Body of pancreas (tissue), 4 donors: Measurements from ENCODE around the gene RGS16. TPM values are rescaled to one million over a fixed set of nuclear protein-coding genes. Genes with fewer than 3 reads are reported as not detected.

Experiments used
- ATAC-seq: fragments of 150-250 bp; one replicate; pipeline ENCODE4 v1.9.1; 2016
- DNase-seq, 4 donors: peaks; one replicate each; pipeline ENCODE4 v3.0.0-alpha.2; 2019
- H3K27ac ChIP-seq, 4 donors: fragments of 200-600 bp; sonication (generic); 1 replicate in 3 of 4; 2 replicates in 1 of 4; pipeline versions ENCODE4 v1.5.1 to v1.6.1; 2016 to 2019; ENCODE audit warnings: mild to moderate bottlenecking in 1 of 4, mixed read lengths in 1 of 4, moderate library complexity in 1 of 4
- H3K27me3 ChIP-seq, 2 donors: fragments of 200-600 bp; sonication (generic); one replicate each; pipeline ENCODE4 v1.6.0; 2016; ENCODE audit warnings: mild to moderate bottlenecking in 1 of 2
- H3K36me3 ChIP-seq, 2 donors: fragments of 200-600 bp; sonication (generic); replicated peaks in 1 of 2; 2 replicates each; pipeline ENCODE4 v1.5.1; 2016; ENCODE audit warnings: low read depth in 2 of 2; ENCODE audit not compliant: insufficient read depth in 1 of 2
- H3K4me1 ChIP-seq: fragments of 200-600 bp; sonication (generic); one replicate; pipeline ENCODE4 v1.6.0; 2016
- H3K4me3 ChIP-seq, 2 donors: fragments of 200-600 bp; sonication (generic); 1 replicate in 1 of 2; 2 replicates in 1 of 2; pipeline ENCODE4 v1.5.1; 2016 to 2019
- H3K9me3 ChIP-seq, 3 donors: fragments of 200-600 bp; sonication (generic); 1 replicate in 2 of 3; 2 replicates in 1 of 3; pipeline ENCODE4 v1.5.1; 2016
- CTCF ChIP-seq, 7 experiments: fragments of 450-650 bp in 4 of 7; fragments of 200-600 bp in 3 of 7; sonication (generic) in 3 of 7; IDR thresholded peaks; one replicate each; pipeline ENCODE4 v1.5.1; 2016 to 2019; ENCODE audit warnings: antibody characterized with exemption in 7 of 7
- POLR2A ChIP-seq, 3 donors: fragments of 450-650 bp; IDR thresholded peaks; one replicate each; pipeline ENCODE4 v1.6.1; 2016; ENCODE audit warnings: antibody characterized with exemption in 3 of 3, mild to moderate bottlenecking in 2 of 3
- WGBS, 2 donors: methylation state at CpG; one replicate each; pipeline ENCODE4 v1.1.5; 2017; 5-methylcytosine and 5-hydroxymethylcytosine counted together
- intact Hi-C: fragments of 100-400 bp; cut with DNase I; formaldehyde crosslinking; loops from one replicate; pipeline ENCODE4 v1.15.1; 2023
- total RNA-seq, 2 donors: library from RNA; depleted of rRNA; stranded (reverse); fragments of >200 nt; gene quantifications; one replicate each; pipeline ENCODE4 v1.1.0, GENCODE V29; 2016

Gene RGS16
- total RNA-seq, 2 donors from 2014 or later, result 2.6 to 3.9 TPM

DNA sequence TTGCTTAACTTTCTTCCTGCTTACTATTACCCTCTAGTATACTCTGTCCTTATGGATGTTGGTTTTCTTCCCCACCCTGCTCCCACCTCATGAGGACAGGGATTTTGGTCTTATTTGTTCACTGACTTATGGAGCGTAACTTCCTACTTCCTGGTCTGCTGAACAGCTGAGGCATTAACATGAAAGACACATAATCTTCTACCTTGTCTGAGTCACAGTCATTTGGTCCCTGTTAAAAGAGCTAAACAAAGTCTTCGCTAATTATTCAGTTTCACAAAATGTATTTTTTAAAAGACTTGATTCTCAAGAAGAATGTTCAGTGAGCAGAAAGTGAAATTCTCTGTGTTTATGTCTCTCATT is 33.6 kb downstream of the RGS16 start:
- no peak for ATAC-seq

DNA sequence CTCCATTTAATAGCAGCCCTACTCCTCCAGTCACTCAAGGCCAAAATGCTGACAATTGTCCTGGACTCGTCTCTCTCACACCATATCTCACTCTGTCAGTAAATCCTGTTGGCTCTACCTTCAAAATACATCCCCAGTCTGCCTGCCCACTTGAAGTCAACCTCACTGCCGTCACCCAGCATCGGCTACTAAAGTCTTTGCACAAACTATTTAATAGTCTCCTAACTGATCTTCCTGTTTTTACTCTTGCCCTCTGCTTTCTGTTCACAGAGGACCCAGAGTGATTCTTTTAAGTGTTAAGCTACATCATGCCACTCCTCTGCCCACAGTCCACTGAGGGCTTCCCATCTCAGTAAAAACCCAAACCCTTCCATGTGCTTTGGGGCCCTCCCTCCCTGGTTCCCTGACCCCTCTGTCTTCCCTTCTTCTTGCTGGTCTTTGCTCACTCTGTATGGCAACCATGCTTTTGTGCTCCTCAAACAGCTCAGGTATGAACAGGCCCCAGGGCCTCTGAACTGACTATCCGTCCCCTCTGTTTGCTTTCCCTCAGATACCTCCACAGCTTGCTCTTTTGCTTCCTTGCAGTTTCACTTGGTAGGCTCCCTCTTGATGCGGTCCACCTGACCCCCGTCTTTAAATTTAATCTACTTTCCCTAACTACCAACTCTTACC is 34.1 kb downstream of the RGS16 start:
- H3K27ac ChIP-seq, result no peak overlapping the region
- no peak overlapping the region for H3K4me3 ChIP-seq
- no peaks in the 10 kb centered on the region for H3K9me3 ChIP-seq
- intact Hi-C loops, result no loop called here
- ATAC-seq, result no peak
- H3K36me3 ChIP-seq, result peaks cover 0 to 5% of the 10 kb centered on the region in 2 donors
- no peaks in the 10 kb centered on the region for H3K4me1 ChIP-seq
- TF ChIP-seq POLR2A (IDR thresholded peaks at IDR 0.05) (no peak), CTCF (IDR thresholded peaks at IDR 0.05) (no peak)
- H3K27me3 ChIP-seq, result no peaks in the 10 kb centered on the region
- WGBS, 2 donors, result 77 to 82% methylated on average over 6 of the region's 6 CpGs
- DNase-seq, result no peak

More for the DNA sequence above, 33.6 kb downstream of the RGS16 start:
- Histone ChIP-seq H3K27ac (no peak overlapping the region), H3K4me3 (no peak overlapping the region), H3K27me3 (no peaks in the 10 kb centered on the region), H3K4me1 (no peaks in the 10 kb centered on the region), H3K9me3 (no peaks in the 10 kb centered on the region), H3K36me3 (peaks cover 0 to 6% of the 10 kb centered on the region in 2 donors)
- no peak for TF ChIP-seq POLR2A (IDR thresholded peaks at IDR 0.05)
- TF ChIP-seq CTCF (IDR thresholded peaks at IDR 0.05), result no peak
- intact Hi-C loops, result no loop called here
- 95 to 98% methylated on average over 2 of the region's 2 CpGs for WGBS, 2 donors
- DNase-seq, result no peak

DNA sequence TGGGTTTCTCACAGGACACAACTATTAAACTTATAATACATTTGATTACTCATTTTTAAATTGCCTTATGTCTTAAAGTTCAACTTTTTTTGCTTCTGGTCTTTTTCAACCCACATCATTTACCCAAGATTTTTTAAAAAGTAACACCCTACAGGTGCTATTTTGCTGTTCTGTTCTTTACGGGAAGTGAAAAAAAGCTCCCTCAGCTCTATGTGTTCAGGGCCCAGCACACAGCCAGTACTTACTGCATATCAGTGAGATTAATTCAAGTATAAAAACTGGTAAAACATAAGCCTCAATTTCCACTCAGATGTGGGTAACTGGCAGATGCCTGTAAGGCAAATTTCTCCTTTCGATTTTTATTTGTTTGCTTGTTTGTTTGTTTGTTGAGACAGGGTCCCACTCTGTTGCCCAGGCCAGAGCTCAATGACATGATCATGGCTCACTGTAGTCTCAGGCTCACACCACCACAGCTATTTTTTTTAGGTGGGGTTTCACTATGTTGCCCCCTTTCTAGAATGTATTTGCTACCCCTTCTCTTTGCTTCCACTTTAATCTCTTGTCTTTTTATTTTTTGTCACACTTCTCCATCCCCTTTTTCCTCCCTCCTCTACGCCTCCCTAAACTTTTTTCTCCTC is 35.4 kb downstream of the RGS16 start:
- 55 to 82% methylated on average over 3 of the region's 3 CpGs for WGBS, 2 donors
- intact Hi-C loops, result no loop called here
- no peak overlapping the region for H3K4me3 ChIP-seq
- no peaks in the 10 kb centered on the region for H3K36me3 ChIP-seq
- ATAC-seq, result no peak
- H3K9me3 ChIP-seq, result no peaks in the 10 kb centered on the region
- TF ChIP-seq CTCF (IDR thresholded peaks at IDR 0.05), result no peak
- no peak for TF ChIP-seq POLR2A (IDR thresholded peaks at IDR 0.05)
- no peak for DNase-seq
- no peaks in the 10 kb centered on the region for H3K4me1 ChIP-seq
- H3K27me3 ChIP-seq, result no peaks in the 10 kb centered on the region
- no peak overlapping the region for H3K27ac ChIP-seq

DNA sequence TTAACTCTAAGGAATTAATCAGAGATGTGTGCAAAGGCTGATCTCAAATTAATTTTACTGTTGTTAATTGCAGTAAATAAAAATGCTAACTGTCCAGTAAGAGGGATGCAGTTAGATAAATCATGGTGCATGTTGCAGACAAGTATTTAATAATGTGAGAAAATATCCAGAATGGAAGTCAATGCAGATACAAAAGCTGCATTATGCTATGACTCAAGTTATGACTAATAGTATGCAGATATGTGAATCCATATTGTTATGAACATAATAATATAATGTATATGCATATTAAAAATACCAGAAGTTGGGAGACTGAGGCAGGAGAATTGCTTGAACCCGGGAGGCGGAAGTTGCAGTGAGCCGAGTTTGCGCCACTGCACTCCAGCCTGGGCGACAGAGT is 36.6 kb downstream of the RGS16 start:
- Histone ChIP-seq H3K27me3 (no peaks in the 10 kb centered on the region), H3K36me3 (no peaks in the 10 kb centered on the region), H3K4me3 (no peak overlapping the region), H3K27ac (no peak overlapping the region), H3K9me3 (no peaks in the 10 kb centered on the region), H3K4me1 (no peaks in the 10 kb centered on the region)
- intact Hi-C loops, result no loop called here
- TF ChIP-seq CTCF (IDR thresholded peaks at IDR 0.05) (no peak), POLR2A (IDR thresholded peaks at IDR 0.05) (no peak)
- WGBS, 2 donors, result 81 to 84% methylated on average over 5 of the region's 5 CpGs
- ATAC-seq, result no peak
- DNase-seq, result no peak

DNA sequence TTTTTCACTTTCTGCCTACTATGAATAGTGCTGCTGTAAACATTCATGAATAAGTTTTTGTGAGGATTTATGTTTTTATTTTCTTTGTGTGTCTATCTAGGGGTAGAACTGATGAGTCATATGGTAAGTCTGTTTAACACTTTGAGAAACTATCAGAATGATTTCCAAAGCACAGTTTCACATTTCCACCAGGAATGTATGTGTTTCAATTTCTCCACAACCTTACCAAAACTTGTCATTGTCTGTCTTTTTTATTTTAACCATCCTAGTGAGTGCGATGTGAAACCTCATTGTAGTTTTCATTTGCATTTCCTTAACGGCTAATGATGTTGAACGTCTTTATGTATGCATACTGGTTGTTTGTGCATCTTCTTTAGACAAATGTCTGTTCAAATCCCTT is 38.7 kb downstream of the RGS16 start:
- TF ChIP-seq CTCF (IDR thresholded peaks at IDR 0.05) (no peak), POLR2A (IDR thresholded peaks at IDR 0.05) (no peak)
- no peak overlapping the region for H3K27ac ChIP-seq
- H3K4me3 ChIP-seq, result no peak overlapping the region
- ATAC-seq (no peak), DNase-seq (no peak)
- WGBS, 2 donors, result 53 to 68% methylated on average over 3 of the region's 3 CpGs
- H3K9me3 ChIP-seq, result no peaks in the 10 kb centered on the region
- H3K27me3 ChIP-seq, result no peaks in the 10 kb centered on the region
- no peaks in the 10 kb centered on the region for H3K4me1 ChIP-seq
- intact Hi-C loops, result no loop called here
- no peaks in the 10 kb centered on the region for H3K36me3 ChIP-seq
